Panc1 (cell line): Measurements from ENCODE around the gene SRBD1. TPM values are rescaled to one million over a fixed set of nuclear protein-coding genes. Genes with fewer than 3 reads are reported as not detected.

ENCODE experiments used
- ATAC-seq: fragments of 200-7000 bp; cut with Tn5 transposase; 2 replicates; pipeline ENCODE4 v1.9.1; 2020; ENCODE audit warnings: mild to moderate bottlenecking, moderate library complexity
- BruUV-seq: library from RNA; stranded (reverse); fragments of 400-500 nt; replicated peaks from 2 replicates; lab custom pipeline; 2021; lab: Mats Ljungman, UMichigan
- CTCF ChIA-PET: fragments of 300-600 bp; sonication (Branson Sonifier 250); formaldehyde crosslinking; loops from one replicate; lab custom pipeline; 2022; ENCODE audit warnings: antibody characterized with exemption; lab: Charles Lee
- POLR2A ChIA-PET: fragments of 300-600 bp; sonication (Branson Sonifier 250); formaldehyde crosslinking; loops from one replicate; lab custom pipeline; 2022; ENCODE audit warnings: antibody characterized with exemption; lab: Charles Lee
- DNase-seq: peaks from one replicate; pipeline ENCODE4 v3.0.0-alpha.2; 2010; ENCODE audit warnings: low read depth, low spot score
- H3K27ac ChIP-seq: 2 replicates; pipeline ENCODE4 v1.5.1; 2011; ENCODE audit warnings: mild to moderate bottlenecking, low read length, inconsistent platforms
- H3K27me3 ChIP-seq: fragments of 200-500 bp; sonication (Bioruptor generic); 2 replicates; pipeline ENCODE4 v1.6.0; 2014; ENCODE audit warnings: low read length, inconsistent platforms; ENCODE audit not compliant: control insufficient read depth, insufficient read depth
- H3K36me3 ChIP-seq: fragments of 200-500 bp; sonication (Bioruptor generic); 2 replicates; pipeline ENCODE4 v1.5.1; 2014; ENCODE audit warnings: inconsistent platforms, mild to moderate bottlenecking, low read length, moderate library complexity; ENCODE audit not compliant: control insufficient read depth, insufficient read depth
- H3K4me1 ChIP-seq: 2 replicates; pipeline ENCODE4 v1.5.1; 2011; ENCODE audit warnings: inconsistent platforms, mild to moderate bottlenecking, low read length, moderate library complexity; ENCODE audit not compliant: control insufficient read depth, insufficient read depth
- H3K4me3 ChIP-seq, 2 experiments: 2 replicates each; pipeline ENCODE4 v1.5.1; 2011 to 2012; ENCODE audit warnings: low read depth in 2 of 2, low read length in 2 of 2, mild to moderate bottlenecking in 2 of 2, inconsistent platforms in 1 of 2, moderate library complexity in 1 of 2
- H3K9me3 ChIP-seq: fragments of 200-500 bp; sonication (Bioruptor generic); 2 replicates; pipeline ENCODE4 v1.5.1; 2014; ENCODE audit warnings: low read depth, mild to moderate bottlenecking, inconsistent platforms, low read length, moderate library complexity; ENCODE audit not compliant: control insufficient read depth, insufficient read depth
- POLR2AphosphoS5 ChIP-seq: IDR thresholded peaks from 2 replicates; pipeline ENCODE4 v1.6.1; 2012; ENCODE audit warnings: mild to moderate bottlenecking, low read depth, low read length, moderate library complexity
- REST ChIP-seq, 2 experiments: IDR thresholded peaks; 2 replicates each; pipeline ENCODE4 v1.6.1; 2011 to 2012; ENCODE audit warnings: low read depth in 2 of 2, control low read depth in 1 of 2, low read length in 1 of 2, mild to moderate bottlenecking in 1 of 2, moderate library complexity in 1 of 2; ENCODE audit not compliant: insufficient read depth in 1 of 2
- SIN3A ChIP-seq: IDR thresholded peaks from 2 replicates; pipeline ENCODE4 v1.6.1; 2012; ENCODE audit warnings: low read depth, mild to moderate bottlenecking, low read length, moderate library complexity, borderline replicate concordance; ENCODE audit not compliant: insufficient read depth
- TCF7L2 ChIP-seq: IDR thresholded peaks from 2 replicates; pipeline ENCODE4 v1.6.1; 2011; ENCODE audit warnings: mild to moderate bottlenecking, low read depth, low read length, inconsistent platforms
- in situ Hi-C: cut with HindIII; loops from 2 replicates; pipeline ENCODE4 v1.10.0; 2016; ENCODE audit warnings: low sequenced_read_pairs, low pct_unique_long_range_greater_than_20kb
- intact Hi-C: fragments of 100-400 bp; cut with micrococcal nuclease; formaldehyde crosslinking; loops from one replicate; pipeline ENCODE4 v1.10.0; 2022; ENCODE audit not compliant: unreplicated experiment
- total RNA-seq: library from RNA; stranded (reverse); gene quantifications from one replicate; pipeline ENCODE4 v1.2.1, GENCODE V29; 2021; ENCODE audit not compliant: unreplicated experiment
- TF ChIP-seq, protein P1 (sequence below): fragments of 450-650 bp; IDR thresholded peaks from 2 replicates; pipeline ENCODE4 v1.5.1; 2017; ENCODE audit warnings: mild to moderate bottlenecking

SRBD1 gene
- total RNA-seq, 1 experiment from 2014 or later, result 9.7 TPM

GRCh38 chr2:45605116-45605515, 6.0 kb downstream of the SRBD1 start:
- ChIA-PET POLR2A (no interaction called here), CTCF (no interaction called here)
- no peak overlapping the region for H3K27ac ChIP-seq
- peaks cover 4% of the 10 kb centered on the region; the same call in 1 of the 2 replicates for H3K4me1 ChIP-seq
- TF ChIP-seq REST (IDR thresholded peaks at IDR 0.05; ENCODE audit: insufficient read depth in 1 of 2, low read depth in 2 of 2, low read length in 1 of 2) (no peak), SIN3A (no peak), TCF7L2 (no peak), POLR2AphosphoS5 (no peak)
- TF ChIP-seq, protein P1, sequence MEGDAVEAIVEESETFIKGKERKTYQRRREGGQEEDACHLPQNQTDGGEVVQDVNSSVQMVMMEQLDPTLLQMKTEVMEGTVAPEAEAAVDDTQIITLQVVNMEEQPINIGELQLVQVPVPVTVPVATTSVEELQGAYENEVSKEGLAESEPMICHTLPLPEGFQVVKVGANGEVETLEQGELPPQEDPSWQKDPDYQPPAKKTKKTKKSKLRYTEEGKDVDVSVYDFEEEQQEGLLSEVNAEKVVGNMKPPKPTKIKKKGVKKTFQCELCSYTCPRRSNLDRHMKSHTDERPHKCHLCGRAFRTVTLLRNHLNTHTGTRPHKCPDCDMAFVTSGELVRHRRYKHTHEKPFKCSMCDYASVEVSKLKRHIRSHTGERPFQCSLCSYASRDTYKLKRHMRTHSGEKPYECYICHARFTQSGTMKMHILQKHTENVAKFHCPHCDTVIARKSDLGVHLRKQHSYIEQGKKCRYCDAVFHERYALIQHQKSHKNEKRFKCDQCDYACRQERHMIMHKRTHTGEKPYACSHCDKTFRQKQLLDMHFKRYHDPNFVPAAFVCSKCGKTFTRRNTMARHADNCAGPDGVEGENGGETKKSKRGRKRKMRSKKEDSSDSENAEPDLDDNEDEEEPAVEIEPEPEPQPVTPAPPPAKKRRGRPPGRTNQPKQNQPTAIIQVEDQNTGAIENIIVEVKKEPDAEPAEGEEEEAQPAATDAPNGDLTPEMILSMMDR, result no peak
- H3K27me3 ChIP-seq, result no peaks in the 10 kb centered on the region
- in situ Hi-C loops (no loop called here), intact Hi-C loops (no loop called here)
- BruUV-seq, result no TSS peak
- H3K9me3 ChIP-seq, result no peaks in the 10 kb centered on the region
- DNase-seq (no peak), ATAC-seq (no peak)
- peaks cover 6% of the 10 kb centered on the region for H3K36me3 ChIP-seq
- no peak overlapping the region for H3K4me3 ChIP-seq

DNA sequence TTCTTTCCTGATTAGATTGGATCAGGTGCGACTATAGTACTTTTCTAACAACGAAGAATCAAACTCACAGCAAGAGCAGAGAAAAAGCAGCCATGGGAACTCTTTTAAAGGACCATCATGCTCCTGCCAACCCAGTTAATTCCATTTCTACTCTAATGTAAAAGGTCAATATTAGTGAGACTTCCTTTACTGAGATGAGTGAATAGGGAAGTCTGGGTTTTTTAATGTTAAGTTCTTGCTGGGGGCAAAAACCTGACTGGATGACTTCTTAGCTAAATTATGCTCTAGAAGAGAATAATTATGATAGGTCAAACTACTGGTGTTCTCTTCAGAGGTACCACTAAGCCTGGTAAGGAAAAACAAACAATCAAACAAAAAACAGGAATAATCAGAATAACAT, 8.4 kb downstream of the SRBD1 start:
- no peak overlapping the region for H3K4me3 ChIP-seq
- peaks cover 6% of the 10 kb centered on the region; the same call in 1 of the 2 replicates for H3K36me3 ChIP-seq
- no peaks in the 10 kb centered on the region for H3K27me3 ChIP-seq
- POLR2A ChIA-PET, result no interaction called here
- H3K27ac ChIP-seq, result no peak overlapping the region
- H3K9me3 ChIP-seq, result no peaks in the 10 kb centered on the region
- intact Hi-C loops (no loop called here), in situ Hi-C loops (no loop called here)
- no peaks in the 10 kb centered on the region for H3K4me1 ChIP-seq
- ATAC-seq, result no peak
- CTCF ChIA-PET, result interaction anchor here (0.9 kb wide), 1 partner anchor 17 kb away, joined by 5 read pairs; no protein-coding TSS in a partner anchor
- DNase-seq, result no peak
- no TSS peak for BruUV-seq
- TF ChIP-seq POLR2AphosphoS5, result no peak
- TF ChIP-seq REST (IDR thresholded peaks at IDR 0.05; ENCODE audit: insufficient read depth in 1 of 2, low read depth in 2 of 2, low read length in 1 of 2), result no peak
- no peak for TF ChIP-seq SIN3A
- TF ChIP-seq, protein P1, result no peak
- no peak for TF ChIP-seq TCF7L2
